Heart left ventricle (tissue), 13 donors: ENCODE measurements around the gene ADCY1.

Experiments
- POLR2A ChIP-seq, 2 donors: fragments of 450-650 bp; IDR thresholded peaks; one replicate each; pipeline ENCODE4 v1.6.1; 2017; ENCODE audit warnings: antibody characterized with exemption in 2 of 2, mild to moderate bottlenecking in 2 of 2, moderate library complexity in 2 of 2
- TF ChIP-seq, protein P1 (sequence below), 12 donors: fragments of 200-600 bp; sonication (generic) in 4 of 12; IDR thresholded peaks; one replicate each; pipeline versions ENCODE4 v1.5.0 to v1.8.0; 2018 to 2022; ENCODE audit warnings: antibody characterized with exemption in 12 of 12, mild to moderate bottlenecking in 5 of 12
- donor health status: ischemic (EF 13 %, LVEDD 7.1; RV severe dilation, severe dysfunction).
- donor health status: DM: no; HTN: yes; CAD: no.
- donor health status: DM: no; HTN: no; CAD: no.
- donor health status: ischemic (EF 25% LVEDD 6.9; RV normal size, moderate dysfunction).
- donor health status: ischemic (EF 25% LVEDD 5.7; RV mildly dilated, moderate dysfunction).
- donor health status: ischemic (EF 35%, LVEDD 5.7; RV mildly dilated, moderate dysfunction).
- donor health status: nonischemic (EF 11% LVEDD 7.7; RV severe dilation, severe dysfunction).
- donor health status: DM: yes; HTN: yes; CAD: no.
- donor health status: PGD.
- donor health status: ischemic (EF 29% LVEDD 5.4; RV normal size, mild dysfunction).
- donor health status: nonischemic (EF 23%, LVEDD 6.1; RV moderate dilation, normal function).

DNA sequence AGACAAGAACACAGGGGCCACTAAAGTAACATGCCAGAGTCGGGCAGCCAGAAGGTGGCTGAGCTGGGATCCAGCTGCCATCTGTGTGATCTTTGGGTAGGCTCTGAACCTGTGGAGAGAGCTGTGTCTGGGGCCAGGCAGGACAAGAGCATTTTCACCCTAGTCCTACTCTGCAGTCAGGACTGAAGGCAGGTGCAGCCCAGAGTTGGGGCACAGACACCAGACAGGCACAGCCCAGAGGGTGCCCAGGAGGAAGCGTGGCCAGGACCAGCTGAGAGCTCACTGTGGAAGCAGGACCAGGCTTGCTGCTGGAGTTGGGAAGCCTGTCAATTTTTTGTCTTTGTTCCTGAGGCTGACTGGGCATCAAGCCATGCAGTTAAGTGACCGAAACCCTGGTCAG is 113.6 kb downstream of the ADCY1 start:
- no peak for TF ChIP-seq POLR2A (IDR thresholded peaks at IDR 0.05)
- TF ChIP-seq, protein P1, sequence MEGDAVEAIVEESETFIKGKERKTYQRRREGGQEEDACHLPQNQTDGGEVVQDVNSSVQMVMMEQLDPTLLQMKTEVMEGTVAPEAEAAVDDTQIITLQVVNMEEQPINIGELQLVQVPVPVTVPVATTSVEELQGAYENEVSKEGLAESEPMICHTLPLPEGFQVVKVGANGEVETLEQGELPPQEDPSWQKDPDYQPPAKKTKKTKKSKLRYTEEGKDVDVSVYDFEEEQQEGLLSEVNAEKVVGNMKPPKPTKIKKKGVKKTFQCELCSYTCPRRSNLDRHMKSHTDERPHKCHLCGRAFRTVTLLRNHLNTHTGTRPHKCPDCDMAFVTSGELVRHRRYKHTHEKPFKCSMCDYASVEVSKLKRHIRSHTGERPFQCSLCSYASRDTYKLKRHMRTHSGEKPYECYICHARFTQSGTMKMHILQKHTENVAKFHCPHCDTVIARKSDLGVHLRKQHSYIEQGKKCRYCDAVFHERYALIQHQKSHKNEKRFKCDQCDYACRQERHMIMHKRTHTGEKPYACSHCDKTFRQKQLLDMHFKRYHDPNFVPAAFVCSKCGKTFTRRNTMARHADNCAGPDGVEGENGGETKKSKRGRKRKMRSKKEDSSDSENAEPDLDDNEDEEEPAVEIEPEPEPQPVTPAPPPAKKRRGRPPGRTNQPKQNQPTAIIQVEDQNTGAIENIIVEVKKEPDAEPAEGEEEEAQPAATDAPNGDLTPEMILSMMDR (IDR thresholded peaks at IDR 0.05): no peak
